ENCODE results near the gene ADAM15.

GRCh38 chr1:155108296-155108695, 57.2 kb downstream of the ADAM15 start:
- TF ChIP-seq POLR2A (IDR thresholded peaks at IDR 0.05; ENCODE audit: low read depth, low read length) (no peak), CTCF (IDR thresholded peaks at IDR 0.05; ENCODE audit: extremely low read depth in 1 of 2, insufficient read depth in 1 of 2, low read depth in 1 of 2, low read length in 2 of 2) (no peak), POLR2AphosphoS5 (IDR thresholded peaks at IDR 0.05; ENCODE audit: insufficient read depth, low read depth, low read length) (no peak), EZH2 (IDR thresholded peaks at IDR 0.05; ENCODE audit: borderline replicate concordance, low read depth, low read length, severe bottlenecking) (no peak), MYC (IDR thresholded peaks at IDR 0.05; ENCODE audit: low read depth, low read length) (no peak), MAX (IDR thresholded peaks at IDR 0.05; ENCODE audit: insufficient read depth, insufficient read length) (no peak)

Data from endothelial cell of umbilical vein (primary cell).